Thymus (tissue), 11 donors: ENCODE data around the gene NOP14. TPM values are rescaled to one million over a fixed set of nuclear protein-coding genes. Genes with fewer than 3 reads are reported as not detected.

Experiments used
- DNase-seq, 9 donors: peaks; one replicate each; pipeline ENCODE4 v3.0.0-alpha.2; 2013; ENCODE audit warnings: low spot score in 9 of 9, low read depth in 6 of 9, missing footprints in 1 of 9
- H3K27ac ChIP-seq, 2 donors: one replicate each; pipeline ENCODE4 v1.5.1; 2013; ENCODE audit warnings: control low read depth in 1 of 2, low read depth in 1 of 2, low read length in 1 of 2, mild to moderate bottlenecking in 1 of 2, moderate library complexity in 1 of 2
- H3K27me3 ChIP-seq, 2 donors: one replicate each; pipeline ENCODE4 v1.5.1; 2013; ENCODE audit warnings: low read length in 1 of 2; ENCODE audit not compliant: control insufficient read depth in 2 of 2, insufficient read depth in 1 of 2
- H3K36me3 ChIP-seq, 2 donors: one replicate each; pipeline ENCODE4 v1.5.1; 2013; ENCODE audit warnings: low read length in 1 of 2, mild to moderate bottlenecking in 1 of 2, moderate library complexity in 1 of 2; ENCODE audit not compliant: control insufficient read depth in 2 of 2, insufficient read depth in 2 of 2
- H3K4me1 ChIP-seq, 2 donors: one replicate each; pipeline ENCODE4 v1.5.1; 2013; ENCODE audit warnings: low read length in 2 of 2; ENCODE audit not compliant: control insufficient read depth in 2 of 2, insufficient read depth in 2 of 2
- H3K4me3 ChIP-seq, 2 donors: one replicate each; pipeline ENCODE4 v1.5.1; 2013; ENCODE audit warnings: low read length in 2 of 2, control low read depth in 1 of 2, mild to moderate bottlenecking in 1 of 2
- H3K9me3 ChIP-seq, 2 donors: one replicate each; pipeline ENCODE4 v1.5.1; 2013; ENCODE audit warnings: low read length in 1 of 2, mild to moderate bottlenecking in 1 of 2; ENCODE audit not compliant: control insufficient read depth in 2 of 2, insufficient read depth in 1 of 2
- WGBS: extraction: QIAGEN DNeasy Blood & Tissue Kit; methylation state at CpG from one replicate; pipeline ENCODE4 v1.1.7; 2013; 5-methylcytosine and 5-hydroxymethylcytosine counted together
- polyA plus RNA-seq: library from polyadenylated mRNA; stranded (reverse); fragments of 200-250 nt; gene quantifications from one replicate; pipeline ENCODE4 v1.2.3, GENCODE V29; 2013
- total RNA-seq: library from RNA; stranded (reverse); fragments of 120-200 nt; gene quantifications from one replicate; pipeline ENCODE4 v1.2.4, GENCODE V29; 2013
- donor health status: healthy.

The NOP14 gene
- total and polyA plus RNA-seq, 2 donors: 18.1 to 18.5 TPM

- H3K9me3 ChIP-seq: no peaks in the 10 kb centered on the region
- H3K27ac ChIP-seq: no peak overlapping the region
- H3K4me3 ChIP-seq: no peak overlapping the region
- no peak for DNase-seq
- 92% methylated on average over 2 of the region's 2 CpGs for WGBS
- H3K4me1 ChIP-seq: no peaks in the 10 kb centered on the region
- no peaks in the 10 kb centered on the region for H3K27me3 ChIP-seq
- peaks cover 78 to 88% of the 10 kb centered on the region in 2 donors for H3K36me3 ChIP-seq
Measured at GRCh38 chr4:2902126-2902525, 61.1 kb downstream of the NOP14 start.

GRCh38 chr4:2901186-2901585, 62.0 kb downstream of the NOP14 start:
- Histone ChIP-seq H3K9me3 (no peaks in the 10 kb centered on the region), H3K4me1 (no peaks in the 10 kb centered on the region), H3K27me3 (no peaks in the 10 kb centered on the region), H3K36me3 (peaks cover 70 to 87% of the 10 kb centered on the region in 2 donors), H3K4me3 (no peak overlapping the region), H3K27ac (no peak overlapping the region)
- DNase-seq: no peak
- 97% methylated on average over 3 of the region's 3 CpGs for WGBS

DNA sequence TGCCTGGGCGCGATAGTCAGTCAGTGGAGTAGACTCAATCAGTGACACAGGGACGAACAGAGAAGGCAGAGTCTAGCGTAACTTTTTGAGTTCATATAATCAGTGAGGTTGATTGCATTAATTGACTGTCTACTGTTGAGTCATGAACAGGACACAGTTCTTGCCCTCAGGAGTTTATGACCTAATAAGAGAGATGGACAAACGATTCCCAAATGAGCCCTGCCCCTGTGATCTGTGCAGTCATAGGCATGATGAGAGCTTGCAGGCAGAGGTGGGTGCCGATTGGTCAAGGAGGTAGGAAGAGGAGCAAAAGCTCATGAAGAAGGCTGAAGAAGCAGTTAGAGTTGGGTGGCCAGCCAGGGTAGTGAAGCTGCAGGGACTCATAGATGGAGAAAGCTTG, 62.5 kb downstream of the NOP14 start:
- DNase-seq: no peak
- H3K27me3 ChIP-seq: no peaks in the 10 kb centered on the region
- no peak overlapping the region for H3K4me3 ChIP-seq
- peaks cover 70 to 86% of the 10 kb centered on the region in 2 donors for H3K36me3 ChIP-seq
- no peak overlapping the region for H3K27ac ChIP-seq
- 97% methylated on average over 6 of the region's 6 CpGs for WGBS
- no peaks in the 10 kb centered on the region for H3K9me3 ChIP-seq
- no peaks in the 10 kb centered on the region for H3K4me1 ChIP-seq

DNA sequence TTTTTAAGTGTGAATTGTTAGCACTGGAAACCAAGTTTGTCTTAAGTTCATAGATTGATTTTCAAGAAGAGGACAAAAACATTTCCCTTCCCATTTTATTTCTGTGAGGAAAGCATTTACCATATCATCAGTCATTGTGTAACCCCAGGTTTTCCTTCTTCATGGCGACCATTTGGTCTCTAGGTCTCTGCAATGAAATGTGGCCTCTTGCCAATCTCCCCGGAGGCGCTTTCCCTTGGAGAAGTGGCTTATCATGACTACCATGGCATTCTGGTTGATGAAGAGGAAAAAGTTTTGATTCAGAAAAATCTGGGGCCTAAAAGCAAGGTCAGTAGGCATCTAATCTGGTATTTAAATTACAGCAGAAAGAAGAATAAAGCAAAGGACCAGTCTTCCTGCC, 65.2 kb downstream of the NOP14 start:
- WGBS: 98% methylated on average over 3 of the region's 3 CpGs
- Histone ChIP-seq H3K27me3 (no peaks in the 10 kb centered on the region), H3K36me3 (peaks cover 64 to 83% of the 10 kb centered on the region in 2 donors), H3K9me3 (no peaks in the 10 kb centered on the region), H3K4me1 (no peaks in the 10 kb centered on the region), H3K27ac (no peak overlapping the region), H3K4me3 (no peak overlapping the region)
- no peak for DNase-seq

GRCh38 chr4:2893772-2894171, 69.4 kb downstream of the NOP14 start:
- DNase-seq: no peak
- Histone ChIP-seq H3K27ac (no peak overlapping the region), H3K27me3 (no peaks in the 10 kb centered on the region), H3K4me1 (no peaks in the 10 kb centered on the region), H3K36me3 (peaks cover 44 to 55% of the 10 kb centered on the region in 2 donors), H3K4me3 (no peak overlapping the region), H3K9me3 (no peaks in the 10 kb centered on the region)
- 94% methylated on average over 5 of the region's 5 CpGs for WGBS

GRCh38 chr4:2891294-2891693, 71.9 kb downstream of the NOP14 start:
- H3K36me3 ChIP-seq: peaks cover 42 to 44% of the 10 kb centered on the region in 2 donors
- no peak for DNase-seq
- WGBS: 96% methylated on average over 5 of the region's 5 CpGs
- no peaks in the 10 kb centered on the region for H3K27me3 ChIP-seq
- no peak overlapping the region for H3K4me3 ChIP-seq
- no peaks in the 10 kb centered on the region for H3K4me1 ChIP-seq
- no peaks in the 10 kb centered on the region for H3K9me3 ChIP-seq
- H3K27ac ChIP-seq: no peak overlapping the region

DNA sequence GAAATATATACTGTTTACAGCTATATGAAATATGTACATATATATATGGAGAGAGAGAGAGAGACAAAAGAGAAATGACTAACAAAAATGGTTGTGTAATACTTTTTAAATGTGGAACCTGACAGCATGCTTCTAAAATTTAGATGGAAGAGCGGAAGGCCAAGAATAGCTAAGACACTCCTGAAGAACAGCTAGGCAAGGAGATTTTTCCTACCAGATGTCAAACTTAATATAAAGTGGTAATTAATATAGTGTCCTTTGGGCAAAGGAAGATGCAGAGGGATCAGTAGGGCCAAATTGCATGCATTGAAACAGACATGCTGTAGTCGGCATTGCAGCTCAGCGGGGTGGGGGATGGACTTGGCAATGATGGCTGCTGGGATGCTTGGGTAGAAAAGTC, 74.3 kb downstream of the NOP14 start:
- no peaks in the 10 kb centered on the region for H3K4me1 ChIP-seq
- peaks cover 33 to 45% of the 10 kb centered on the region in 2 donors for H3K36me3 ChIP-seq
- DNase-seq: no peak
- no peak overlapping the region for H3K4me3 ChIP-seq
- WGBS: 99% methylated on average over 3 of the region's 3 CpGs
- no peaks in the 10 kb centered on the region for H3K9me3 ChIP-seq
- no peaks in the 10 kb centered on the region for H3K27me3 ChIP-seq
- H3K27ac ChIP-seq: no peak overlapping the region

Other genes starting within 250 kb of the NOP14 start
- 19.7 TPM for gene TNIP2, start 207.1 kb downstream of the NOP14 start, total RNA-seq
- 41.8 TPM for gene TNIP2, start 207.1 kb downstream of the NOP14 start, polyA plus RNA-seq
- gene SH3BP2, start 170.3 kb downstream of the NOP14 start, total RNA-seq: 10.6 TPM
- 43.9 TPM for gene SH3BP2, start 170.3 kb downstream of the NOP14 start, polyA plus RNA-seq
- 103 TPM for gene ADD1, start 119.6 kb downstream of the NOP14 start, total RNA-seq
- 247 TPM for gene ADD1, start 119.6 kb downstream of the NOP14 start, polyA plus RNA-seq
- gene GRK4, start 165 bp upstream of the NOP14 start, total RNA-seq: 2.3 TPM
- gene GRK4, start 165 bp upstream of the NOP14 start, polyA plus RNA-seq: 5.6 TPM
- gene HTT-AS, start 111.1 kb upstream of the NOP14 start, total RNA-seq: not detected
- not detected for gene HTT-AS, start 111.1 kb upstream of the NOP14 start, polyA plus RNA-seq
- gene HTT, start 111.3 kb upstream of the NOP14 start, total RNA-seq: 12.8 TPM
- gene HTT, start 111.3 kb upstream of the NOP14 start, polyA plus RNA-seq: 17.9 TPM